HCT116 (cell line): Measurements from ENCODE around the gene FAM98B. TPM values are rescaled to one million over a fixed set of nuclear protein-coding genes. Genes with fewer than 3 reads are reported as not detected.

Experiments
- ATAC-seq: fragments of 200-7000 bp; cut with Tn5 transposase; 2 replicates; pipeline ENCODE4 v1.9.1; 2020; ENCODE audit warnings: mild to moderate bottlenecking, moderate library complexity
- BruUV-seq: library from RNA; stranded (reverse); fragments of 400-500 nt; replicated peaks from 2 replicates; lab custom pipeline; 2021; lab: Mats Ljungman, UMichigan
- CTCF ChIA-PET: fragments of 300-600 bp; sonication (Branson Sonifier 250); formaldehyde crosslinking; loops from one replicate; lab custom pipeline; 2021; ENCODE audit warnings: antibody characterized with exemption; lab: Charles Lee
- POLR2A ChIA-PET: fragments of 300-600, 350-600 bp; sonication (Branson Sonifier 250); formaldehyde crosslinking; loops from one replicate; lab custom pipeline; 2021; ENCODE audit warnings: antibody characterized with exemption; lab: Charles Lee
- RAD21 ChIA-PET, 2 experiments: fragments of 300-600 bp; sonication (Branson Sonifier 250); formaldehyde crosslinking; loops; one replicate each; lab custom pipeline; 2023; ENCODE audit warnings: low total read pairs in 2 of 2; ENCODE audit not compliant: uncharacterized antibody in 2 of 2, unreplicated experiment in 2 of 2, low non-redundant PET in 1 of 2; lab: Charles Lee
- DNase-seq: peaks from one replicate; pipeline ENCODE4 v3.0.0-alpha.2; 2010; ENCODE audit warnings: low read depth, low spot score
- H2AFZ ChIP-seq: fragments of 200-600 bp; shearing (Covaris generic), sonication (generic); 2 replicates; pipeline ENCODE4 v1.6.1; 2017; ENCODE audit warnings: low read depth, mixed run types, mixed read lengths, antibody characterized with exemption, low read length; ENCODE audit not compliant: poor library complexity, severe bottlenecking
- H3K27ac ChIP-seq: 2 replicates; pipeline ENCODE4 v1.5.1; 2012; ENCODE audit warnings: low read depth, low read length
- H3K27me3 ChIP-seq: fragments of 200-600 bp; sonication (generic); 2 replicates; pipeline ENCODE4 v1.6.1; 2016; ENCODE audit warnings: mixed run types, low read length, mixed read lengths; ENCODE audit not compliant: insufficient read depth
- H3K36me3 ChIP-seq, 2 experiments: fragments of 200-500 bp in 1 of 2; fragments of 200-600 bp in 1 of 2; sonication (Bioruptor generic) in 1 of 2; sonication (generic) in 1 of 2; 2 replicates each; pipeline versions ENCODE4 v1.5.1 to v1.6.1; 2014 to 2016; ENCODE audit warnings: low read length in 2 of 2, inconsistent platforms in 1 of 2, mixed read lengths in 1 of 2, mixed run types in 1 of 2; ENCODE audit not compliant: insufficient read depth in 2 of 2, control insufficient read depth in 1 of 2
- H3K4me1 ChIP-seq, 2 experiments: fragments of 200-600 bp in 1 of 2; sonication (generic) in 1 of 2; 2 replicates each; pipeline versions ENCODE4 v1.5.1 to v1.6.1; 2012 to 2017; ENCODE audit warnings: low read length in 2 of 2, inconsistent platforms in 1 of 2, mild to moderate bottlenecking in 1 of 2, mixed read lengths in 1 of 2, mixed run types in 1 of 2, moderate library complexity in 1 of 2; ENCODE audit not compliant: insufficient read depth in 2 of 2, control insufficient read depth in 1 of 2
- H3K4me2 ChIP-seq: fragments of 200-600 bp; sonication (generic); 2 replicates; pipeline ENCODE4 v1.6.1; 2017; ENCODE audit warnings: mixed run types, low read length, mixed read lengths
- H3K4me3 ChIP-seq, 2 experiments: fragments of 200-600 bp in 1 of 2; sonication (generic) in 1 of 2; replicated peaks in 1 of 2; 2 replicates each; pipeline ENCODE4 v1.5.1; 2011 to 2016; ENCODE audit warnings: low read length in 2 of 2, control low read depth in 1 of 2, low read depth in 1 of 2, mild to moderate bottlenecking in 1 of 2, mixed read lengths in 1 of 2, mixed run types in 1 of 2
- H3K79me2 ChIP-seq: fragments of 200-600 bp; sonication (generic); 2 replicates; pipeline ENCODE4 v1.6.1; 2017; ENCODE audit warnings: mild to moderate bottlenecking, mixed run types, low read length, moderate library complexity, mixed read lengths; ENCODE audit not compliant: insufficient read depth
- H3K9ac ChIP-seq: fragments of 200-600 bp; sonication (generic); 2 replicates; pipeline ENCODE4 v1.6.1; 2016; ENCODE audit warnings: low read length, mixed read lengths
- H3K9me2 ChIP-seq: fragments of 200-600 bp; sonication (generic), shearing (Covaris generic); 2 replicates; pipeline ENCODE4 v1.6.1; 2017; ENCODE audit warnings: mixed run types, mild to moderate bottlenecking, moderate library complexity; ENCODE audit not compliant: insufficient read depth
- H3K9me3 ChIP-seq, 2 experiments: fragments of 200-500 bp in 1 of 2; fragments of 200-600 bp in 1 of 2; sonication (Bioruptor generic) in 1 of 2; sonication (generic) in 1 of 2; 2 replicates each; pipeline ENCODE4 v1.6.1; 2014 to 2017; ENCODE audit warnings: low read length in 2 of 2, mixed read lengths in 2 of 2, inconsistent platforms in 1 of 2, low read depth in 1 of 2, mild to moderate bottlenecking in 1 of 2, mixed run types in 1 of 2, moderate library complexity in 1 of 2; ENCODE audit not compliant: control insufficient read depth in 1 of 2, insufficient read depth in 1 of 2
- H4K20me1 ChIP-seq: fragments of 200-600 bp; sonication (generic), shearing (Covaris generic); 2 replicates; pipeline ENCODE4 v1.6.1; 2017; ENCODE audit warnings: mixed run types, mild to moderate bottlenecking, moderate library complexity; ENCODE audit not compliant: insufficient read depth
- CBX3 ChIP-seq: IDR thresholded peaks from 2 replicates; pipeline ENCODE4 v1.6.1; 2012; ENCODE audit warnings: low read depth
- CEBPB ChIP-seq: IDR thresholded peaks from 2 replicates; pipeline ENCODE4 v1.6.1; 2012; ENCODE audit warnings: low read depth
- EGR1 ChIP-seq: IDR thresholded peaks from 2 replicates; pipeline ENCODE4 v1.6.1; 2012; ENCODE audit warnings: low read depth
- EZH2 ChIP-seq: fragments of 200-600 bp; sonication (generic); IDR thresholded peaks from 2 replicates; pipeline ENCODE4 v1.6.1; 2017; ENCODE audit warnings: antibody characterized with exemption, mixed run types
- JUND ChIP-seq: IDR thresholded peaks from 2 replicates; pipeline ENCODE4 v1.6.1; 2012
- MAX ChIP-seq: IDR thresholded peaks from 2 replicates; pipeline ENCODE4 v1.6.1; 2012
- SRF ChIP-seq: IDR thresholded peaks from 2 replicates; pipeline ENCODE4 v1.6.1; 2012; ENCODE audit warnings: low read depth
- TCF7L2 ChIP-seq: IDR thresholded peaks from 2 replicates; pipeline ENCODE4 v1.7.0; 2011; ENCODE audit warnings: borderline replicate concordance, inconsistent platforms; ENCODE audit not compliant: insufficient read depth, insufficient read length; ENCODE audit errors: extremely low read depth
- ZNF274 ChIP-seq: fragments of 200-500 bp; sonication (Bioruptor generic); IDR thresholded peaks from 2 replicates; pipeline ENCODE4 v1.6.1; 2014; ENCODE audit warnings: mild to moderate bottlenecking, low read depth, low read length, inconsistent platforms
- intact Hi-C: fragments of 100-400 bp; cut with micrococcal nuclease; formaldehyde crosslinking; loops from 2 replicates; pipeline ENCODE4 v1.10.0; 2022
- total RNA-seq: library from RNA; stranded (reverse); gene quantifications from one replicate; pipeline ENCODE4 v1.2.1, GENCODE V29; 2021; ENCODE audit not compliant: unreplicated experiment
- TF ChIP-seq, protein P1 (sequence below): IDR thresholded peaks from 2 replicates; pipeline ENCODE4 v1.6.1; 2012; ENCODE audit warnings: low read depth
- TF ChIP-seq, protein P2 (sequence below), 3 experiments: fragments of 200-600 bp in 1 of 3; sonication (generic) in 1 of 3; IDR thresholded peaks in 2 of 3; conservative IDR thresholded peaks in 1 of 3; 2 replicates each; pipeline ENCODE4 v1.5.1; 2012 to 2017; ENCODE audit warnings: low read depth in 2 of 3, low read length in 2 of 3, antibody characterized with exemption in 1 of 3, borderline replicate concordance in 1 of 3, control low read depth in 1 of 3, mild to moderate bottlenecking in 1 of 3, mixed read lengths in 1 of 3, mixed run types in 1 of 3, moderate library complexity in 1 of 3; ENCODE audit not compliant: insufficient read depth in 1 of 3

Gene FAM98B
- total RNA-seq, 1 experiment from 2014 or later = 44.3 TPM

DNA sequence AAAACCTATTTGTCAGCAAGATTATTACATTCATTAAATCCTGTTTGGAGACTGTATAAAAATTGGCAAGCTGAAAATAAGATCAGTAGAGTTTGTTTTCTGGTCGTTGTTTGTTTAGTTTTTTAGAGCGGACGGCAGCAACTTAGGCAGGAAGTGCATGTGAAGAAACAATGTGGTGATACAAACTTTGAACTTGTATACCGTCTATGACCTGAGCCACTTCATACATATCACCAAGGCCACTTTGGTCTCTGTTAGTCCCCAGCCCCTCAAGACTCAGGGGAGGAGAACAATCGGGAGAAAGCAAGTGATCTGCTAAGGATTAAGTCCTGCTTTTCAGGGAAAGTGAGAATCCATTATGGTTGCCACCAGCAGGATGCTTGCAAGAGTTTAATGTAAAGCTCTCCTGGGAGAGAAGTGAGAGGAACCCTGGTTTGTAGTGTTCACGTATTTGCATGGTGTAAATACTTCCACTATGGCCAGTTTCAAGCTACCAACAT lies 79.5 kb downstream of the FAM98B start (continued):
- no peak for TF ChIP-seq ZNF274

DNA sequence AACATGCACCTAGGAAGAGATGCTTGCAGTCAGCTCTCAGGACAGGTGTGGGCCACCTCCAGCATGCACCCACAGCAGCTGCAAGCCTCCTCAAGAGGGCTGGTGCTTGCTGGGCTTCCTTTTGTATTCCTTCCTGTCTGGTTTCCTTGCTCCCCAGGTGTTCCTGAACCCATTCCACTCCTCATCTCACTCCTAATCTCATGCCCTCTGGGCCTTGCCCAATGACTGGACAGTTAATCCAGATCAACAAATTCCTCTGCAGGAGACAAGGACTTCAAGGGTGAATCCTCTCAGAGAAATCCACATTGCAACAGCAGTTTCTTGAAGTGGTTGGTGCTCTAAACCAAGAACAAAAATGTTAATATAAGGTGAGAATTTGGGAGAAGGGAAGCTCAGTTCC lies 80.0 kb downstream of the FAM98B start:
- Histone ChIP-seq H3K4me2 (no peak overlapping the region), H2AFZ (no peak overlapping the region), H3K36me3 (no peaks in the 10 kb centered on the region), H3K9me2 (no peaks in the 10 kb centered on the region), H3K4me1 (0 out of 4 replicates have a peak, but pooled peaks cover 3 to 9% of the 10 kb centered on the region in 2 experiments), H3K9ac (no peak overlapping the region), H3K27ac (no peak overlapping the region), H3K79me2 (no peaks in the 10 kb centered on the region), H3K27me3 (no peaks in the 10 kb centered on the region; the same call in 1 of the 2 replicates), H4K20me1 (no peaks in the 10 kb centered on the region), H3K9me3 (no peaks in the 10 kb centered on the region), H3K4me3 (no peak overlapping the region)
- BruUV-seq = no TSS peak
- intact Hi-C loops = no loop called here
- ATAC-seq (no peak), DNase-seq (no peak)
- POLR2A ChIA-PET = no interaction called here
- RAD21 ChIA-PET = no interaction called here
- no peak for TF ChIP-seq CEBPB
- CTCF ChIA-PET = no interaction called here

DNA sequence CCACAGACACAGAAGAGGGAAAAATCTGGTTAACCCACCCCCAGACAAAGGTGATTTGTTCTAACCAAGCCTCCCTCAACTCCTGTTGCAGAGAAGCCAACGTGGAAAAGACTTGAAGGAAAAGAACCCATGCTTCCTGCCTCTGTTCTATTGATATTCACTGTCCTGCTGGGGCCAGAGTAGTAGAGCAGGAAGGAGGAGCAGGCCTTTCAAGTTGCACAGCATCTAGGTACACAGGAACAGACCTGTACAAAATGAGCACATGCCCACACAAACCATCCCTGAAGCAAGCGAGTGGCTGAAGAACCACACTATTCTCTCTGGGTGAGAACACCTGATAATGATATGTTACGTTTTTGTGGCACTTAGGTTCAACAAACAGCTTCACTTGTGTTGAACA lies 80.8 kb downstream of the FAM98B start:
- DNase-seq (no peak), ATAC-seq (no peak)
- no peak overlapping the region for H3K9ac ChIP-seq
- H4K20me1 ChIP-seq = no peaks in the 10 kb centered on the region
- H2AFZ ChIP-seq = no peak overlapping the region
- ChIA-PET CTCF (no interaction called here), POLR2A (no interaction called here), RAD21 (no interaction called here)
- no peak overlapping the region for H3K4me3 ChIP-seq
- BruUV-seq = no TSS peak
- H3K4me2 ChIP-seq = no peak overlapping the region
- H3K4me1 ChIP-seq = 0 out of 4 replicates have a peak, but pooled peaks cover 3 to 9% of the 10 kb centered on the region in 2 experiments
- intact Hi-C loops = no loop called here
- no peaks in the 10 kb centered on the region for H3K36me3 ChIP-seq
- H3K27me3 ChIP-seq = no peaks in the 10 kb centered on the region; the same call in 1 of the 2 replicates
- no peaks in the 10 kb centered on the region for H3K9me3 ChIP-seq
- no peaks in the 10 kb centered on the region for H3K79me2 ChIP-seq
- H3K27ac ChIP-seq = no peak overlapping the region
- H3K9me2 ChIP-seq = no peaks in the 10 kb centered on the region
- TF ChIP-seq, protein P1, sequence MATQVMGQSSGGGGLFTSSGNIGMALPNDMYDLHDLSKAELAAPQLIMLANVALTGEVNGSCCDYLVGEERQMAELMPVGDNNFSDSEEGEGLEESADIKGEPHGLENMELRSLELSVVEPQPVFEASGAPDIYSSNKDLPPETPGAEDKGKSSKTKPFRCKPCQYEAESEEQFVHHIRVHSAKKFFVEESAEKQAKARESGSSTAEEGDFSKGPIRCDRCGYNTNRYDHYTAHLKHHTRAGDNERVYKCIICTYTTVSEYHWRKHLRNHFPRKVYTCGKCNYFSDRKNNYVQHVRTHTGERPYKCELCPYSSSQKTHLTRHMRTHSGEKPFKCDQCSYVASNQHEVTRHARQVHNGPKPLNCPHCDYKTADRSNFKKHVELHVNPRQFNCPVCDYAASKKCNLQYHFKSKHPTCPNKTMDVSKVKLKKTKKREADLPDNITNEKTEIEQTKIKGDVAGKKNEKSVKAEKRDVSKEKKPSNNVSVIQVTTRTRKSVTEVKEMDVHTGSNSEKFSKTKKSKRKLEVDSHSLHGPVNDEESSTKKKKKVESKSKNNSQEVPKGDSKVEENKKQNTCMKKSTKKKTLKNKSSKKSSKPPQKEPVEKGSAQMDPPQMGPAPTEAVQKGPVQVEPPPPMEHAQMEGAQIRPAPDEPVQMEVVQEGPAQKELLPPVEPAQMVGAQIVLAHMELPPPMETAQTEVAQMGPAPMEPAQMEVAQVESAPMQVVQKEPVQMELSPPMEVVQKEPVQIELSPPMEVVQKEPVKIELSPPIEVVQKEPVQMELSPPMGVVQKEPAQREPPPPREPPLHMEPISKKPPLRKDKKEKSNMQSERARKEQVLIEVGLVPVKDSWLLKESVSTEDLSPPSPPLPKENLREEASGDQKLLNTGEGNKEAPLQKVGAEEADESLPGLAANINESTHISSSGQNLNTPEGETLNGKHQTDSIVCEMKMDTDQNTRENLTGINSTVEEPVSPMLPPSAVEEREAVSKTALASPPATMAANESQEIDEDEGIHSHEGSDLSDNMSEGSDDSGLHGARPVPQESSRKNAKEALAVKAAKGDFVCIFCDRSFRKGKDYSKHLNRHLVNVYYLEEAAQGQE = no peak
- no peak for TF ChIP-seq SRF
- no peak for TF ChIP-seq MAX
- TF ChIP-seq, protein P2, sequence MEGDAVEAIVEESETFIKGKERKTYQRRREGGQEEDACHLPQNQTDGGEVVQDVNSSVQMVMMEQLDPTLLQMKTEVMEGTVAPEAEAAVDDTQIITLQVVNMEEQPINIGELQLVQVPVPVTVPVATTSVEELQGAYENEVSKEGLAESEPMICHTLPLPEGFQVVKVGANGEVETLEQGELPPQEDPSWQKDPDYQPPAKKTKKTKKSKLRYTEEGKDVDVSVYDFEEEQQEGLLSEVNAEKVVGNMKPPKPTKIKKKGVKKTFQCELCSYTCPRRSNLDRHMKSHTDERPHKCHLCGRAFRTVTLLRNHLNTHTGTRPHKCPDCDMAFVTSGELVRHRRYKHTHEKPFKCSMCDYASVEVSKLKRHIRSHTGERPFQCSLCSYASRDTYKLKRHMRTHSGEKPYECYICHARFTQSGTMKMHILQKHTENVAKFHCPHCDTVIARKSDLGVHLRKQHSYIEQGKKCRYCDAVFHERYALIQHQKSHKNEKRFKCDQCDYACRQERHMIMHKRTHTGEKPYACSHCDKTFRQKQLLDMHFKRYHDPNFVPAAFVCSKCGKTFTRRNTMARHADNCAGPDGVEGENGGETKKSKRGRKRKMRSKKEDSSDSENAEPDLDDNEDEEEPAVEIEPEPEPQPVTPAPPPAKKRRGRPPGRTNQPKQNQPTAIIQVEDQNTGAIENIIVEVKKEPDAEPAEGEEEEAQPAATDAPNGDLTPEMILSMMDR (IDR thresholded peaks at IDR 0.05 in 2 of 3, conservative IDR thresholded peaks at IDR 0.05 in 1 of 3; ENCODE audit: borderline replicate concordance in 1 of 3, insufficient read depth in 1 of 3, low read depth in 2 of 3, low read length in 2 of 3) = no peak
- TF ChIP-seq TCF7L2 = no peak
- TF ChIP-seq EZH2 = no peak
- TF ChIP-seq EGR1 = no peak
- no peak for TF ChIP-seq ZNF274
- TF ChIP-seq JUND = no peak
- no peak for TF ChIP-seq CBX3
